ENCODE data around the gene PITPNC1. TPM values are rescaled to one million over a fixed set of nuclear protein-coding genes. Genes with fewer than 3 reads are reported as not detected.

Gene PITPNC1
- total RNA-seq, 1 experiment from 2014 or later, result 23.1 TPM

- Histone ChIP-seq H3K9ac (ENCODE audit: low read length) (peak overlapping the region; percentile 84), H3K4me3 (ENCODE audit: low read length) (no peak overlapping the region), H2AFZ (ENCODE audit: low read length) (no peak overlapping the region), H3K27ac (ENCODE audit: low read length) (peak overlapping the region; percentile 93), H3K9me3 (ENCODE audit: low read length) (no peaks in the 10 kb centered on the region), H4K20me1 (ENCODE audit: low read length) (no peaks in the 10 kb centered on the region), H3K27me3 (ENCODE audit: low read length) (no peaks in the 10 kb centered on the region), H3K4me2 (ENCODE audit: low read length) (peak overlapping the region; percentile 57; the same call in 1 of the 2 replicates), H3K79me2 (ENCODE audit: low read length) (peaks cover 15% of the 10 kb centered on the region), H3K4me1 (ENCODE audit: insufficient read depth, low read length) (peaks cover 22% of the 10 kb centered on the region), H3F3A (ENCODE audit: low read length, unreplicated experiment) (peaks cover 10% of the 10 kb centered on the region), H3K36me3 (ENCODE audit: low read depth, low read length) (no peaks in the 10 kb centered on the region), H3K9me2 (replicated peaks; ENCODE audit: low read length) (no peaks in the 10 kb centered on the region)
- BruUV-seq (replicated peaks), result no TSS peak
- DNase-seq (no peak), ATAC-seq (no peak)
- ChIA-PET POLR2A (ENCODE audit: unreplicated experiment) (no interaction called here), CTCF (no interaction called here)
- intact Hi-C loops (cut with micrococcal nuclease), result no loop called here
- TF ChIP-seq EZH2 (IDR thresholded peaks at IDR 0.05; ENCODE audit: low read length, unreplicated experiment) (no peak), EZH2phosphoT487 (IDR thresholded peaks at IDR 0.05; ENCODE audit: borderline replicate concordance, low read length) (no peak)
- TF ChIP-seq, protein P1, sequence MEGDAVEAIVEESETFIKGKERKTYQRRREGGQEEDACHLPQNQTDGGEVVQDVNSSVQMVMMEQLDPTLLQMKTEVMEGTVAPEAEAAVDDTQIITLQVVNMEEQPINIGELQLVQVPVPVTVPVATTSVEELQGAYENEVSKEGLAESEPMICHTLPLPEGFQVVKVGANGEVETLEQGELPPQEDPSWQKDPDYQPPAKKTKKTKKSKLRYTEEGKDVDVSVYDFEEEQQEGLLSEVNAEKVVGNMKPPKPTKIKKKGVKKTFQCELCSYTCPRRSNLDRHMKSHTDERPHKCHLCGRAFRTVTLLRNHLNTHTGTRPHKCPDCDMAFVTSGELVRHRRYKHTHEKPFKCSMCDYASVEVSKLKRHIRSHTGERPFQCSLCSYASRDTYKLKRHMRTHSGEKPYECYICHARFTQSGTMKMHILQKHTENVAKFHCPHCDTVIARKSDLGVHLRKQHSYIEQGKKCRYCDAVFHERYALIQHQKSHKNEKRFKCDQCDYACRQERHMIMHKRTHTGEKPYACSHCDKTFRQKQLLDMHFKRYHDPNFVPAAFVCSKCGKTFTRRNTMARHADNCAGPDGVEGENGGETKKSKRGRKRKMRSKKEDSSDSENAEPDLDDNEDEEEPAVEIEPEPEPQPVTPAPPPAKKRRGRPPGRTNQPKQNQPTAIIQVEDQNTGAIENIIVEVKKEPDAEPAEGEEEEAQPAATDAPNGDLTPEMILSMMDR (conservative IDR thresholded peaks at IDR 0.05; ENCODE audit: low read depth, low read length), result no peak
These were observed 15.0 kb downstream of the PITPNC1 start for GRCh38 chr17:67392111-67392510.

GRCh38 chr17:67393809-67394397 lies 16.8 kb downstream of the PITPNC1 start:
- BruUV-seq (replicated peaks), result no TSS peak
- intact Hi-C loops (cut with micrococcal nuclease), result no loop called here
- TF ChIP-seq EZH2 (IDR thresholded peaks at IDR 0.05; ENCODE audit: low read length, unreplicated experiment) (no peak), EZH2phosphoT487 (IDR thresholded peaks at IDR 0.05; ENCODE audit: borderline replicate concordance, low read length) (no peak)
- TF ChIP-seq, protein P1 (conservative IDR thresholded peaks at IDR 0.05; ENCODE audit: low read depth, low read length), result no peak
- H3K4me1 ChIP-seq (ENCODE audit: insufficient read depth, low read length), result peaks cover 22% of the 10 kb centered on the region
- no peaks in the 10 kb centered on the region for H3K9me3 ChIP-seq (ENCODE audit: low read length)
- H3K9me2 ChIP-seq (replicated peaks; ENCODE audit: low read length), result no peaks in the 10 kb centered on the region
- H3F3A ChIP-seq (ENCODE audit: low read length, unreplicated experiment), result peaks cover 10% of the 10 kb centered on the region
- no peaks in the 10 kb centered on the region for H3K27me3 ChIP-seq (ENCODE audit: low read length)
- no peak overlapping the region for H3K4me2 ChIP-seq (ENCODE audit: low read length)
- POLR2A ChIA-PET (ENCODE audit: unreplicated experiment), result no interaction called here
- H3K79me2 ChIP-seq (ENCODE audit: low read length), result peaks cover 14% of the 10 kb centered on the region
- no peaks in the 10 kb centered on the region for H4K20me1 ChIP-seq (ENCODE audit: low read length)
- H3K27ac ChIP-seq (ENCODE audit: low read length), result no peak overlapping the region
- H3K9ac ChIP-seq (ENCODE audit: low read length), result no peak overlapping the region
- H3K36me3 ChIP-seq (ENCODE audit: low read depth, low read length), result no peaks in the 10 kb centered on the region
- no peak overlapping the region for H3K4me3 ChIP-seq (ENCODE audit: low read length)
- no peak for ATAC-seq
- no peak overlapping the region for H2AFZ ChIP-seq (ENCODE audit: low read length)
- no peak for DNase-seq
- CTCF ChIA-PET, result no interaction called here

- Histone ChIP-seq H3K9me2 (replicated peaks; ENCODE audit: low read length) (no peaks in the 10 kb centered on the region), H3K36me3 (ENCODE audit: low read depth, low read length) (no peaks in the 10 kb centered on the region), H3K79me2 (ENCODE audit: low read length) (no peaks in the 10 kb centered on the region), H3K4me3 (ENCODE audit: low read length) (no peak overlapping the region), H3K9ac (ENCODE audit: low read length) (no peak overlapping the region), H3K4me1 (ENCODE audit: insufficient read depth, low read length) (no peaks in the 10 kb centered on the region), H2AFZ (ENCODE audit: low read length) (no peak overlapping the region), H3K27ac (ENCODE audit: low read length) (no peak overlapping the region), H3K27me3 (ENCODE audit: low read length) (no peaks in the 10 kb centered on the region), H3F3A (ENCODE audit: low read length, unreplicated experiment) (no peaks in the 10 kb centered on the region), H3K9me3 (ENCODE audit: low read length) (no peaks in the 10 kb centered on the region), H4K20me1 (ENCODE audit: low read length) (no peaks in the 10 kb centered on the region), H3K4me2 (ENCODE audit: low read length) (no peak overlapping the region)
- intact Hi-C loops (cut with micrococcal nuclease), result no loop called here
- ATAC-seq (no peak), DNase-seq (no peak)
- ChIA-PET POLR2A (ENCODE audit: unreplicated experiment) (no interaction called here), CTCF (no interaction called here)
- no TSS peak for BruUV-seq (replicated peaks)
- TF ChIP-seq, protein P1 (conservative IDR thresholded peaks at IDR 0.05; ENCODE audit: low read depth, low read length), result no peak
- no peak for TF ChIP-seq EZH2 (IDR thresholded peaks at IDR 0.05; ENCODE audit: low read length, unreplicated experiment)
- TF ChIP-seq EZH2phosphoT487 (IDR thresholded peaks at IDR 0.05; ENCODE audit: borderline replicate concordance, low read length), result no peak
These were observed 22.6 kb downstream of the PITPNC1 start for GRCh38 chr17:67399676-67400075.

All from PC-3 (cell line).